ENCODE measurements around the gene MAL. TPM values are rescaled to one million over a fixed set of nuclear protein-coding genes. Genes with fewer than 3 reads are reported as not detected.

Gene MAL
- polyA plus RNA-seq, 1 donor from 2014 or later = not detected

DNA sequence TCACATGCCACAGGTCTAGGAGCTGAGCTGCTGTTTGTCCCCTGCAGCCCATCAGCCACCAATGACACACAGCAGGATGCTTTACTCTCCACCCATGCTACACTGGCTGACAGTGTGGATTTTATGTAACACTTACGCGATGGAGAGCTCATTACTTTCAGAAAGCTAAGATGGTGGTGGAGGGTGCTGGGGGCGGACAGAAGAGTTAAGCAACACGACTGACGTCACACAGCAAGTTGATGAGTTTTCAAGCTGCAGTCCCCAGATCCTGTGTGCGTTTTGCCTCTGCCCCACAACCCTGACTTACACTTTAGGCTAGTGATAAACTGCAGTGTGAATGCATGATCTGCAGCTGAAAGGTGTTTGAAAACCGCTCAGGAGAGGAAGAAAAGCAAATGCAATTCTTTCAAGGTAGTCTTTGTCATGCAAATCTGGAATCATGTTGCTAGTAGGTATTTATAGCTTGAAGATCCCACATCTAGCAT is 53.7 kb downstream of the MAL start:
- Histone ChIP-seq H4K20me1 (ENCODE audit: insufficient read depth) (no peaks in the 10 kb centered on the region), H3K27me3 (ENCODE audit: insufficient read depth, low read depth, low read length) (no peaks in the 10 kb centered on the region), H3F3A (ENCODE audit: insufficient read depth, low read length, poor library complexity, severe bottlenecking) (no peaks in the 10 kb centered on the region), H3K9ac (ENCODE audit: low read length) (no peak overlapping the region), H2AFZ (ENCODE audit: low read depth, low read length) (no peak overlapping the region), H3K36me3 (ENCODE audit: insufficient read depth, low read length) (no peaks in the 10 kb centered on the region), H3K9me2 (ENCODE audit: insufficient read depth, low read length) (no peaks in the 10 kb centered on the region), H3K79me2 (replicated peaks; ENCODE audit: insufficient read depth, low read length) (no peaks in the 10 kb centered on the region), H3K9me3 (ENCODE audit: low read length) (no peaks in the 10 kb centered on the region), H3K4me3 (ENCODE audit: low read length) (no peak overlapping the region), H3K27ac (ENCODE audit: low read length) (no peak overlapping the region), H3K4me2 (ENCODE audit: low read length) (no peak overlapping the region)
- TF ChIP-seq MXI1 (conservative IDR thresholded peaks at IDR 0.05; ENCODE audit: poor library complexity, severe bottlenecking) (no peak), RAD21 (conservative IDR thresholded peaks at IDR 0.05) (no peak), CTCF (IDR thresholded peaks at IDR 0.05; ENCODE audit: poor library complexity, severe bottlenecking) (no peak), SMC3 (conservative IDR thresholded peaks at IDR 0.05; ENCODE audit: poor library complexity) (no peak), EZH2 (IDR thresholded peaks at IDR 0.05; ENCODE audit: borderline replicate concordance, insufficient read depth, low read length, poor library complexity, severe bottlenecking) (no peak), TAF1 (IDR thresholded peaks at IDR 0.05; ENCODE audit: low read depth) (no peak), EP300 (conservative IDR thresholded peaks at IDR 0.05; ENCODE audit: poor library complexity, severe bottlenecking) (no peak)
- TF ChIP-seq, protein P1, sequence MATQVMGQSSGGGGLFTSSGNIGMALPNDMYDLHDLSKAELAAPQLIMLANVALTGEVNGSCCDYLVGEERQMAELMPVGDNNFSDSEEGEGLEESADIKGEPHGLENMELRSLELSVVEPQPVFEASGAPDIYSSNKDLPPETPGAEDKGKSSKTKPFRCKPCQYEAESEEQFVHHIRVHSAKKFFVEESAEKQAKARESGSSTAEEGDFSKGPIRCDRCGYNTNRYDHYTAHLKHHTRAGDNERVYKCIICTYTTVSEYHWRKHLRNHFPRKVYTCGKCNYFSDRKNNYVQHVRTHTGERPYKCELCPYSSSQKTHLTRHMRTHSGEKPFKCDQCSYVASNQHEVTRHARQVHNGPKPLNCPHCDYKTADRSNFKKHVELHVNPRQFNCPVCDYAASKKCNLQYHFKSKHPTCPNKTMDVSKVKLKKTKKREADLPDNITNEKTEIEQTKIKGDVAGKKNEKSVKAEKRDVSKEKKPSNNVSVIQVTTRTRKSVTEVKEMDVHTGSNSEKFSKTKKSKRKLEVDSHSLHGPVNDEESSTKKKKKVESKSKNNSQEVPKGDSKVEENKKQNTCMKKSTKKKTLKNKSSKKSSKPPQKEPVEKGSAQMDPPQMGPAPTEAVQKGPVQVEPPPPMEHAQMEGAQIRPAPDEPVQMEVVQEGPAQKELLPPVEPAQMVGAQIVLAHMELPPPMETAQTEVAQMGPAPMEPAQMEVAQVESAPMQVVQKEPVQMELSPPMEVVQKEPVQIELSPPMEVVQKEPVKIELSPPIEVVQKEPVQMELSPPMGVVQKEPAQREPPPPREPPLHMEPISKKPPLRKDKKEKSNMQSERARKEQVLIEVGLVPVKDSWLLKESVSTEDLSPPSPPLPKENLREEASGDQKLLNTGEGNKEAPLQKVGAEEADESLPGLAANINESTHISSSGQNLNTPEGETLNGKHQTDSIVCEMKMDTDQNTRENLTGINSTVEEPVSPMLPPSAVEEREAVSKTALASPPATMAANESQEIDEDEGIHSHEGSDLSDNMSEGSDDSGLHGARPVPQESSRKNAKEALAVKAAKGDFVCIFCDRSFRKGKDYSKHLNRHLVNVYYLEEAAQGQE (IDR thresholded peaks at IDR 0.05; ENCODE audit: borderline replicate concordance) = no peak

- H3K36me3 ChIP-seq (ENCODE audit: insufficient read depth, low read length) = peaks cover 6% of the 10 kb centered on the region
Observed at GRCh38 chr2:95082477-95082876, 57.0 kb downstream of the MAL start.

More at GRCh38 chr2:95082477-95082876, 57.0 kb downstream of the MAL start:
- H3K9ac ChIP-seq (ENCODE audit: low read length) = no peak overlapping the region
- TF ChIP-seq POLR2AphosphoS5 (IDR thresholded peaks at IDR 0.05) (no peak), CTCF (IDR thresholded peaks at IDR 0.05; ENCODE audit: poor library complexity, severe bottlenecking) (no peak), TAF1 (IDR thresholded peaks at IDR 0.05; ENCODE audit: low read depth) (no peak), EZH2 (IDR thresholded peaks at IDR 0.05; ENCODE audit: borderline replicate concordance, insufficient read depth, low read length, poor library complexity, severe bottlenecking) (no peak), MXI1 (conservative IDR thresholded peaks at IDR 0.05; ENCODE audit: poor library complexity, severe bottlenecking) (no peak), EP300 (conservative IDR thresholded peaks at IDR 0.05; ENCODE audit: poor library complexity, severe bottlenecking) (no peak), SMC3 (conservative IDR thresholded peaks at IDR 0.05; ENCODE audit: poor library complexity) (no peak), RAD21 (conservative IDR thresholded peaks at IDR 0.05) (no peak)
- TF ChIP-seq, protein P1 (IDR thresholded peaks at IDR 0.05; ENCODE audit: borderline replicate concordance) = no peak
- H3K79me2 ChIP-seq (replicated peaks; ENCODE audit: insufficient read depth, low read length) = no peaks in the 10 kb centered on the region
- no peaks in the 10 kb centered on the region for H3K9me3 ChIP-seq (ENCODE audit: low read length)
- H3K4me3 ChIP-seq (ENCODE audit: low read length) = no peak overlapping the region
- no peaks in the 10 kb centered on the region for H3K9me2 ChIP-seq (ENCODE audit: insufficient read depth, low read length)
- H3F3A ChIP-seq (ENCODE audit: insufficient read depth, low read length, poor library complexity, severe bottlenecking) = no peaks in the 10 kb centered on the region
- no peak overlapping the region for H2AFZ ChIP-seq (ENCODE audit: low read depth, low read length)
- no peaks in the 10 kb centered on the region for H4K20me1 ChIP-seq (ENCODE audit: insufficient read depth)
- H3K27ac ChIP-seq (ENCODE audit: low read length) = no peak overlapping the region
- no peaks in the 10 kb centered on the region for H3K27me3 ChIP-seq (ENCODE audit: insufficient read depth, low read depth, low read length)
- no peak overlapping the region for H3K4me2 ChIP-seq (ENCODE audit: low read length)

Data from neural cell (in vitro differentiated cells).